Retinal pigment epithelial cell (primary cell): ENCODE measurements around the gene PLXNA4.

Source experiments
- DNase-seq: peaks from one replicate; pipeline ENCODE4 v3.0.0-alpha.2; 2010; ENCODE audit warnings: low read depth
- H3K4me3 ChIP-seq: 2 replicates; pipeline ENCODE4 v1.5.1; 2011; ENCODE audit warnings: mild to moderate bottlenecking, low read length, control low read depth, moderate library complexity
- CTCF ChIP-seq: conservative IDR thresholded peaks from 2 replicates; pipeline ENCODE4 v1.5.1; 2011; ENCODE audit warnings: low read depth, low read length, control low read depth, inconsistent platforms

PLXNA4 gene

DNA sequence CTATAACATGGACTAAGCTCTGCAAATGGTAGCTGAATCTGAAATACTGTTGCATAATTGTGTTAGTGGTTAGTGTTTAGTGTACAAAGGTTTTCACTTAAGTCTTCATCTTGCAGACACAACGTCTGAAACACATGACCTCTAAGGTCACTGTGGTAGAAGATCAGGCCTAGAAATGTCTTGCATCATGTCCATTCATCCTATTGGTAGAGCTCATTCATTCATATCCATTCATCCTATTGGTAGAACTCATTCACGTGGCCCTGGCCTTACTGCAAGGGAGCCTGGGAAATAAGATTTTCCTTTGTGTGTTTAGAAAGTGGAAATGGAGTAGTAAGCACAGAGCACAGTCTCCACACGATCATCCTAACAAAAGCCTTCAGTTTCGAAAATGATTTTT is 485.8 kb downstream of the PLXNA4 start:
- DNase-seq = no peak
- no peak overlapping the region for H3K4me3 ChIP-seq
- TF ChIP-seq CTCF = no peak

DNA sequence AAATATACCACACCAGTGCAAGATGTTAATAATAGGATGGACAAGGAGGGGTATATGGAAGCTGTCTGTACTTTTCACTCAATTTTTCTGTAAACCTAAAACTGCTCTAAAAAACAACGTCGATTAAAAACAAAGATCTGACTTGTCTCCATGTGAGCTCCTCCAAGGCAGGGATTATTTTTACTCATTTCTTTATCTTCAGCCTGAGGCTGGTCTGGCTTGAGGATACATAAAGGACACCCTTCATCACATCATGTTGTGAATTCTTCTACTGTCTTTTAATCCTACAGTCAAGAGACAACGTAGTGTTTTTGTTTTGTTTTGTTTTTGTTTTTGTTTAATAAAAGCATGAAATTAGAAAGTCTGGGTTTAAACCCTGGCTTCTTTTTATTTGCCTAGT is 486.9 kb downstream of the PLXNA4 start:
- no peak for TF ChIP-seq CTCF
- H3K4me3 ChIP-seq = no peak overlapping the region
- no peak for DNase-seq

GRCh38 chr7:132087421-132087820 is 488.8 kb downstream of the PLXNA4 start:
- H3K4me3 ChIP-seq = no peak overlapping the region
- DNase-seq = no peak
- no peak for TF ChIP-seq CTCF

DNA sequence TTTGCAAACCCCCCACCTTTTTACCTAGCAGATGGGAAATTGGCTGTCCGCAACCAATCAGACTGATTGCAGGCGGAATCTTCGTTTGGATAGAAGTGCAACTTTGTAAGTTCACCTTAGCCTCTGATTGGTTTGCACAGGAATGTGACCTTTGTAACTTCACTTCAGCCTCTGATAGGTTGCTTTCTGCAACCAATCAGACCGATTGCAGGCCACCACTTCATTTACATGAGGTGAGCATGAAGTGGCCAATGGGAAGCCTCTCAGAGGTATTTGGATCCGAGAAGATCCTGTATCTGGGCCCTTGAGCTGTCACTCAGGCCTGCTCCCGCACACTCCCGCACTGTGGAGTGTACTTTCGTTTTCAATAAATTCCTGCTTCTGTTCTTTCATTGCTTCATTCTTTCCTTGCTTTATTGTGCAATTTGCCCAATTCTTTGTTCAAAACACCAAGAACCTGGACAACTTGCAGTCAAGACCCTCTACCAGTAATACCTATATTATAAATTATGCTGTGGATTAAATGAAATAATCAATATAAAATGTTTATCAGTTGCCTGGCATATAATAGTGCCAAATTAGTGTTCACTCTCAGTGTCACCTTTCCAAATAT is 491.4 kb downstream of the PLXNA4 start:
- TF ChIP-seq CTCF = no peak
- no peak for DNase-seq

GRCh38 chr7:132083537-132084123 is 492.6 kb downstream of the PLXNA4 start:
- DNase-seq = no peak
- H3K4me3 ChIP-seq = no peak overlapping the region
- TF ChIP-seq CTCF = no peak

More for the DNA sequence above, 491.4 kb downstream of the PLXNA4 start:
- no peak overlapping the region for H3K4me3 ChIP-seq

GRCh38 chr7:132083126-132083525 is 493.1 kb downstream of the PLXNA4 start:
- no peak for DNase-seq
- no peak for TF ChIP-seq CTCF
- no peak overlapping the region for H3K4me3 ChIP-seq

DNA sequence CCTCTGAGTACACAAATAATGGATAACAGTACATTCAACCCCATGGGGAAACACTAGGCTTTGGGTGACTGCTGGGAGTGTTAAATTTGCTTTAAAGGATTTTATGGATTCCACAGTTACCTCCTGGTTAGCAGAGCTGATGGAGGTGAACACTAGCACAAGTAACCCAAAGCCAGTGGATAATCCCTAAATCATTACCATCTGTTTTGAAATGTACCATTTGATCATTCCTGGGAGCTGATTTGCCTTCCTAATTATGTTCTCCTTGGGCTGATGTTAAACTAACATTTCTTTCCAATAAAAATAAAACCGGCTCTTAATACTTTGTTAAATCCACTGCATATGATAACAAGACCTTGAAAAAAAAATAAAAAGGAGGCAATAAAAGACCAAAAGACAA is 493.9 kb downstream of the PLXNA4 start:
- no peak overlapping the region for H3K4me3 ChIP-seq
- DNase-seq = no peak
- no peak for TF ChIP-seq CTCF
